H1 (cell line): ENCODE results near the gene TNP1. TPM values are rescaled to one million over a fixed set of nuclear protein-coding genes. Genes with fewer than 3 reads are reported as not detected.

Source experiments
- CTCF ChIA-PET: fragments of 300-600 bp; sonication (Branson Sonifier 250); formaldehyde crosslinking; loops from one replicate; lab custom pipeline; 2021; ENCODE audit not compliant: partially characterized antibody; lab: Charles Lee
- POLR2A ChIA-PET: fragments of 300-600 bp; sonication (Branson Sonifier 250); formaldehyde crosslinking; loops from one replicate; lab custom pipeline; 2021; ENCODE audit warnings: inconsistent platforms; ENCODE audit not compliant: partially characterized antibody; lab: Charles Lee
- DNase-seq, 2 experiments: peaks; one replicate each; pipeline versions ENCODE4 v3.0.0 to v3.0.0-alpha.2; 2010 to 2022; ENCODE audit warnings: low spot score in 2 of 2, low read depth in 1 of 2, mixed read lengths in 1 of 2
- FAIRE-seq: peaks from 2 replicates; lab custom pipeline; 2011; peaks lifted over from hg19 to GRCh38; lab: Jason Lieb, UNC
- H2AFZ ChIP-seq: 2 replicates; pipeline ENCODE4 v1.8.1; 2012; ENCODE audit warnings: low read length, inconsistent platforms
- H2AK5ac ChIP-seq: 2 replicates; pipeline ENCODE4 v1.6.1; 2013; ENCODE audit warnings: low read depth, low read length
- H2BK120ac ChIP-seq: replicated peaks from 2 replicates; pipeline ENCODE3; 2013; ENCODE audit warnings: low read depth, low read length, inconsistent platforms
- H2BK12ac ChIP-seq: 2 replicates; pipeline ENCODE4 v1.6.1; 2013; ENCODE audit warnings: low read depth, low read length
- H2BK15ac ChIP-seq: 2 replicates; pipeline ENCODE4 v1.6.1; 2013; ENCODE audit warnings: low read length
- H2BK20ac ChIP-seq: 2 replicates; pipeline ENCODE4 v1.6.1; 2013; ENCODE audit warnings: low read length
- H2BK5ac ChIP-seq: 2 replicates; pipeline ENCODE4 v1.6.1; 2013; ENCODE audit warnings: low read depth, low read length
- H3K14ac ChIP-seq: 2 replicates; pipeline ENCODE4 v1.6.1; 2013; ENCODE audit warnings: inconsistent platforms; ENCODE audit not compliant: insufficient read length
- H3K18ac ChIP-seq: 2 replicates; pipeline ENCODE4 v1.6.1; 2013; ENCODE audit warnings: low read length; ENCODE audit errors: extremely low read depth
- H3K23ac ChIP-seq: 2 replicates; pipeline ENCODE4 v1.6.1; 2013; ENCODE audit warnings: inconsistent platforms; ENCODE audit not compliant: insufficient read length
- H3K23me2 ChIP-seq: 2 replicates; pipeline ENCODE4 v1.6.1; 2013; ENCODE audit warnings: low read depth, low read length
- H3K27ac ChIP-seq: 2 replicates; pipeline ENCODE4 v1.6.1; 2011; ENCODE audit warnings: low read depth, low read length, inconsistent platforms
- H3K27me3 ChIP-seq, 4 experiments: replicated peaks in 1 of 4; 1 replicate in 1 of 4; 2 replicates in 3 of 4; pipeline versions ENCODE4 v1.6.1 to v1.8.1; 2011 to 2013; ENCODE audit warnings: low read length in 3 of 4, mild to moderate bottlenecking in 3 of 4, inconsistent platforms in 2 of 4, mixed read lengths in 2 of 4, moderate library complexity in 1 of 4; ENCODE audit not compliant: control insufficient read depth in 3 of 4, insufficient read depth in 3 of 4; ENCODE audit errors: extremely low read depth in 1 of 4
- H3K36me3 ChIP-seq, 4 experiments: 2 replicates each; pipeline versions ENCODE4 v1.6.1 to v1.8.1; 2011 to 2013; ENCODE audit warnings: mild to moderate bottlenecking in 4 of 4, low read length in 3 of 4, moderate library complexity in 2 of 4, control low read depth in 1 of 4, inconsistent platforms in 1 of 4; ENCODE audit not compliant: insufficient read depth in 4 of 4, control insufficient read depth in 2 of 4
- H3K4ac ChIP-seq: replicated peaks from 2 replicates; pipeline ENCODE3; 2013; ENCODE audit warnings: low read length, low read depth, mixed read lengths, inconsistent platforms; ENCODE audit not compliant: insufficient read length
- H3K4me1 ChIP-seq, 4 experiments: replicated peaks in 1 of 4; 1 replicate in 1 of 4; 2 replicates in 3 of 4; pipeline versions ENCODE4 v1.6.1 to v1.8.1; 2011 to 2013; ENCODE audit warnings: low read length in 3 of 4, inconsistent platforms in 2 of 4, mixed read lengths in 1 of 4; ENCODE audit not compliant: insufficient read depth in 4 of 4, control insufficient read depth in 3 of 4
- H3K4me2 ChIP-seq, 2 experiments: 2 replicates each; pipeline versions ENCODE4 v1.6.1 to v1.8.1; 2011 to 2013; ENCODE audit warnings: low read depth in 2 of 2, low read length in 2 of 2, control low read depth in 1 of 2, inconsistent platforms in 1 of 2, mild to moderate bottlenecking in 1 of 2; ENCODE audit not compliant: insufficient read depth in 1 of 2
- H3K4me3 ChIP-seq, 4 experiments: fragments of 200-600, 300-600 bp in 1 of 4; sonication (generic), shearing (Covaris generic), sonication (Bioruptor Twin) in 1 of 4; 2 replicates each; pipeline versions ENCODE4 v1.5.1 to v1.8.1; 2011 to 2016; ENCODE audit warnings: low read length in 4 of 4, low read depth in 3 of 4, control low read depth in 2 of 4, inconsistent platforms in 2 of 4, mild to moderate bottlenecking in 2 of 4, mixed read lengths in 1 of 4, moderate library complexity in 1 of 4; ENCODE audit not compliant: insufficient read depth in 2 of 4; ENCODE audit errors: extremely low read depth in 1 of 4
- H3K56ac ChIP-seq: replicated peaks from 2 replicates; pipeline ENCODE3; 2013; ENCODE audit warnings: low read depth, mild to moderate bottlenecking, mixed read lengths, low read length, inconsistent platforms; ENCODE audit not compliant: insufficient read length
- H3K79me1 ChIP-seq: 2 replicates; pipeline ENCODE4 v1.6.1; 2013; ENCODE audit warnings: low read depth, low read length, control low read depth
- H3K79me2 ChIP-seq, 2 experiments: 2 replicates each; pipeline versions ENCODE4 v1.6.1 to v1.8.1; 2012 to 2013; ENCODE audit warnings: low read length in 2 of 2, mild to moderate bottlenecking in 2 of 2, inconsistent platforms in 1 of 2; ENCODE audit not compliant: insufficient read depth in 2 of 2, control insufficient read depth in 1 of 2
- H3K9ac ChIP-seq, 4 experiments: replicated peaks in 1 of 4; 1 replicate in 1 of 4; 2 replicates in 3 of 4; pipeline versions ENCODE4 v1.6.1 to v1.8.1; 2011 to 2013; ENCODE audit warnings: low read depth in 3 of 4, low read length in 3 of 4, control low read depth in 2 of 4, mild to moderate bottlenecking in 2 of 4, moderate library complexity in 2 of 4, inconsistent platforms in 1 of 4; ENCODE audit errors: extremely low read depth in 1 of 4
- H3K9me3 ChIP-seq, 2 experiments: 2 replicates each; pipeline versions ENCODE4 v1.6.1 to v1.8.1; 2012 to 2013; ENCODE audit warnings: mild to moderate bottlenecking in 2 of 2, moderate library complexity in 2 of 2, control low read depth in 1 of 2, inconsistent platforms in 1 of 2, low read depth in 1 of 2, low read length in 1 of 2, mixed read lengths in 1 of 2; ENCODE audit not compliant: insufficient read depth in 2 of 2
- H4K20me1 ChIP-seq, 2 experiments: replicated peaks in 1 of 2; 2 replicates each; pipeline versions ENCODE3 to v1.8.1; 2011 to 2013; ENCODE audit warnings: inconsistent platforms in 2 of 2, low read length in 2 of 2, mild to moderate bottlenecking in 1 of 2; ENCODE audit not compliant: insufficient read depth in 2 of 2, control insufficient read depth in 1 of 2
- H4K5ac ChIP-seq: 2 replicates; pipeline ENCODE4 v1.6.1; 2013; ENCODE audit warnings: low read length, low read depth, mixed read lengths, inconsistent platforms; ENCODE audit not compliant: insufficient read length
- H4K8ac ChIP-seq: 2 replicates; pipeline ENCODE4 v1.8.0; 2013; ENCODE audit warnings: mild to moderate bottlenecking, moderate library complexity, low read length, inconsistent platforms; ENCODE audit not compliant: insufficient read depth; ENCODE audit errors: extremely low read depth
- H4K91ac ChIP-seq: replicated peaks from 2 replicates; pipeline ENCODE3; 2013; ENCODE audit warnings: low read length, mixed read lengths, inconsistent platforms; ENCODE audit not compliant: insufficient read length
- ASH2L ChIP-seq: fragments of 200-600, 300-600 bp; sonication (generic); IDR thresholded peaks from one replicate; pipeline ENCODE4 v1.7.1; 2017; ENCODE audit warnings: low read length
- ATF2 ChIP-seq: IDR thresholded peaks from 2 replicates; pipeline ENCODE4 v1.6.1; 2012; ENCODE audit warnings: low read length, inconsistent platforms
- CEBPB ChIP-seq: IDR thresholded peaks from 2 replicates; pipeline ENCODE4 v1.6.1; 2012; ENCODE audit warnings: low read depth, low read length
- POLR2A ChIP-seq, 2 experiments: IDR thresholded peaks; 1 replicate in 1 of 2; 2 replicates in 1 of 2; pipeline ENCODE4 v1.6.1; 2011; ENCODE audit warnings: low read depth in 2 of 2, low read length in 2 of 2, mild to moderate bottlenecking in 2 of 2; ENCODE audit errors: control extremely low read depth in 1 of 2
- POU5F1 ChIP-seq: IDR thresholded peaks from 2 replicates; pipeline ENCODE4 v1.6.1; 2011; ENCODE audit warnings: low read depth, mild to moderate bottlenecking, low read length, moderate library complexity
- TAF1 ChIP-seq: IDR thresholded peaks from 2 replicates; pipeline ENCODE4 v1.6.1; 2011; ENCODE audit warnings: mild to moderate bottlenecking, low read depth, low read length
- YY1 ChIP-seq: IDR thresholded peaks from 2 replicates; pipeline ENCODE4 v1.6.1; 2011; ENCODE audit warnings: low read depth, mild to moderate bottlenecking, low read length
- WGBS, 2 experiments: shearing (Covaris generic) in 1 of 2; methylation state at CpG; one replicate each; pipeline versions ENCODE4 v1.1.6 to v1.1.7; 2013 to 2015; ENCODE audit warnings: low lambda C conversion rate in 2 of 2, mixed read lengths in 2 of 2, inconsistent platforms in 1 of 2, low coverage in 1 of 2, missing lambda C conversion rate in 1 of 2; ENCODE audit not compliant: insufficient replicate concordance in 2 of 2, insufficient coverage in 1 of 2, insufficient read length in 1 of 2; ENCODE audit errors: extremely low coverage in 1 of 2, missing lambda C conversion rate in 1 of 2; 5-methylcytosine and 5-hydroxymethylcytosine counted together
- polyA plus RNA-seq, 7 experiments: library from polyadenylated mRNA; depleted of rRNA in 3 of 7; stranded (reverse) in 5 of 7; unstranded in 2 of 7; fragments of >200 nt in 5 of 7; fragments of 200-250 nt in 2 of 7; gene quantifications; 1 replicate in 5 of 7; 2 replicates in 1 of 7; 4 replicates in 1 of 7; pipeline versions ENCODE4 v1.2.1 to v1.2.3, GENCODE V29; 2011 to 2013; ENCODE audit warnings: missing spikeins in 2 of 7, mixed read lengths in 2 of 7
- total RNA-seq: library from RNA; stranded (reverse); fragmentation: NEBNext Ultra II Directional; extraction: Animal tissue kit (Norgen Biotek cat#: 25700); gene quantifications from 2 replicates; pipeline ENCODE4 v1.2.1, GENCODE V29; 2021

The TNP1 gene
- total and polyA plus RNA-seq, 2 of the 8 experiments (the other 6 are each of a cell fraction or from before 2014, with no cell fraction given), result not detected

- Histone ChIP-seq H3K9me3 (peaks cover 0 to 6% of the 10 kb centered on the region in 2 experiments; a peak in 1 of 4 replicates), H4K5ac (no peak overlapping the region), H2BK120ac (no peak overlapping the region), H3K23me2 (no peaks in the 10 kb centered on the region), H3K4me2 (no peak overlapping the region), H3K56ac (no peak overlapping the region), H2BK5ac (no peak overlapping the region), H4K91ac (no peak overlapping the region), H2BK15ac (no peak overlapping the region), H3K4me1 (no peaks in the 10 kb centered on the region), H3K27me3 (no peaks in the 10 kb centered on the region), H3K4me3 (no peak overlapping the region), H3K36me3 (no peaks in the 10 kb centered on the region), H3K27ac (no peak overlapping the region), H3K23ac (no peak overlapping the region), H4K8ac (no peak overlapping the region), H2BK20ac (no peak overlapping the region), H3K14ac (no peak overlapping the region), H3K79me1 (no peaks in the 10 kb centered on the region), H3K9ac (no peak overlapping the region), H2BK12ac (no peak overlapping the region), H3K18ac (no peak overlapping the region), H2AK5ac (no peak overlapping the region), H4K20me1 (no peaks in the 10 kb centered on the region), H3K4ac (no peak overlapping the region), H2AFZ (no peak overlapping the region), H3K79me2 (no peaks in the 10 kb centered on the region)
- WGBS, 2 experiments, result 85% methylated on average over 7 of the region's 7 CpGs; no CpG with 5 or more reads in 1 of the 2 experiments
- FAIRE-seq, result no peak
- ChIA-PET CTCF (no interaction called here), POLR2A (no interaction called here)
- DNase-seq, result no peak
- TF ChIP-seq ATF2 (no peak), ASH2L (no peak), POLR2A (IDR thresholded peaks at IDR 0.05; ENCODE audit: control extremely low read depth in 1 of 2, low read depth in 2 of 2, low read length in 2 of 2) (no peak), CEBPB (no peak), YY1 (no peak), TAF1 (no peak), POU5F1 (no peak)
Measured at GRCh38 chr2:216880509-216881184, 20.8 kb upstream of the TNP1 start.
